ENCODE measurements around the gene TMEM35B. TPM values are rescaled to one million over a fixed set of nuclear protein-coding genes. Genes with fewer than 3 reads are reported as not detected.

Gene TMEM35B
- polyA plus RNA-seq, 1 donor (not counting 4 experiments of a cell fraction or from before 2014, with no cell fraction given), result 26.4 TPM

- Histone ChIP-seq H3K9me3 (ENCODE audit: control insufficient read depth, low read depth, low read length) (no peaks in the 10 kb centered on the region), H3K4me1 (ENCODE audit: control insufficient read depth, extremely low read depth, insufficient read depth, low read length) (no peaks in the 10 kb centered on the region), H4K20me1 (ENCODE audit: control insufficient read depth, extremely low read depth, insufficient read depth, low read length) (no peaks in the 10 kb centered on the region), H3K4me3 (ENCODE audit: control insufficient read depth in 2 of 3, extremely low read depth in 1 of 3, insufficient read depth in 2 of 3, low read depth in 1 of 3, low read length in 3 of 3) (no peak overlapping the region), H3K27me3 (ENCODE audit: control insufficient read depth, extremely low read depth, insufficient read depth, low read length) (no peaks in the 10 kb centered on the region), H3K36me3 (ENCODE audit: control insufficient read depth in 2 of 2, extremely low read depth in 1 of 2, insufficient read depth in 2 of 2, low read length in 2 of 2) (no peaks in the 10 kb centered on the region), H3K4me2 (ENCODE audit: control insufficient read depth, extremely low read depth, insufficient read depth, low read depth, low read length) (no peak overlapping the region), H3K27ac (ENCODE audit: control insufficient read depth, insufficient read depth, low read length) (no peak overlapping the region), H3K9me1 (ENCODE audit: control insufficient read depth, extremely low read depth, insufficient read depth, low read length) (no peaks in the 10 kb centered on the region), H3K9ac (ENCODE audit: control insufficient read depth, extremely low read depth, insufficient read depth, low read length) (no peak overlapping the region), H3K79me2 (ENCODE audit: control insufficient read depth, insufficient read depth, low read length) (no peaks in the 10 kb centered on the region), H2AFZ (ENCODE audit: control insufficient read depth, low read length) (no peak overlapping the region)
- TF ChIP-seq EZH2 (IDR thresholded peaks at IDR 0.05; ENCODE audit: low read length) (no peak), CTCF (optimal IDR thresholded peaks at IDR 0.05 in 1 of 3, IDR thresholded peaks at IDR 0.05 in 1 of 3, conservative IDR thresholded peaks at IDR 0.05 in 1 of 3; ENCODE audit: extremely low read depth in 1 of 3, insufficient read depth in 2 of 3, low read length in 3 of 3) (no peak)
- dilution Hi-C loops (cut with MboI; ENCODE audit: extremely low pct_ligation_motif_present, low sequenced_read_pairs), result no loop called here
- FAIRE-seq, result no peak
- DNase-seq (ENCODE audit: low read depth, low spot score), result no peak
Measured at GRCh38 chr1:34975771-34976170, 9.4 kb downstream of the TMEM35B start.

- H3K4me1 ChIP-seq (ENCODE audit: control insufficient read depth, extremely low read depth, insufficient read depth, low read length), result no peaks in the 10 kb centered on the region
- no peak overlapping the region for H3K4me3 ChIP-seq (ENCODE audit: control insufficient read depth in 2 of 3, extremely low read depth in 1 of 3, insufficient read depth in 2 of 3, low read depth in 1 of 3, low read length in 3 of 3)
- no peaks in the 10 kb centered on the region for H4K20me1 ChIP-seq (ENCODE audit: control insufficient read depth, extremely low read depth, insufficient read depth, low read length)
- DNase-seq (ENCODE audit: low read depth, low spot score) (no peak), FAIRE-seq (no peak)
- H2AFZ ChIP-seq (ENCODE audit: control insufficient read depth, low read length), result no peak overlapping the region
- no peak overlapping the region for H3K27ac ChIP-seq (ENCODE audit: control insufficient read depth, insufficient read depth, low read length)
- H3K4me2 ChIP-seq (ENCODE audit: control insufficient read depth, extremely low read depth, insufficient read depth, low read depth, low read length), result no peak overlapping the region
- no peaks in the 10 kb centered on the region for H3K79me2 ChIP-seq (ENCODE audit: control insufficient read depth, insufficient read depth, low read length)
- no peaks in the 10 kb centered on the region for H3K9me3 ChIP-seq (ENCODE audit: control insufficient read depth, low read depth, low read length)
- no peaks in the 10 kb centered on the region for H3K9me1 ChIP-seq (ENCODE audit: control insufficient read depth, extremely low read depth, insufficient read depth, low read length)
- dilution Hi-C loops (cut with MboI; ENCODE audit: extremely low pct_ligation_motif_present, low sequenced_read_pairs), result no loop called here
- no peak overlapping the region for H3K9ac ChIP-seq (ENCODE audit: control insufficient read depth, extremely low read depth, insufficient read depth, low read length)
- no peaks in the 10 kb centered on the region for H3K36me3 ChIP-seq (ENCODE audit: control insufficient read depth in 2 of 2, extremely low read depth in 1 of 2, insufficient read depth in 2 of 2, low read length in 2 of 2)
- TF ChIP-seq CTCF (optimal IDR thresholded peaks at IDR 0.05 in 1 of 3, IDR thresholded peaks at IDR 0.05 in 1 of 3, conservative IDR thresholded peaks at IDR 0.05 in 1 of 3; ENCODE audit: extremely low read depth in 1 of 3, insufficient read depth in 2 of 3, low read length in 3 of 3) (no peak), EZH2 (IDR thresholded peaks at IDR 0.05; ENCODE audit: low read length) (no peak)
- no peaks in the 10 kb centered on the region for H3K27me3 ChIP-seq (ENCODE audit: control insufficient read depth, extremely low read depth, insufficient read depth, low read length)
Measured at GRCh38 chr1:34975338-34975737, 9.8 kb downstream of the TMEM35B start.

Data from keratinocyte (primary cell).